Prostate gland (tissue), 2 donors: ENCODE results near the gene APOA1.

Experiments used
- POLR2A ChIP-seq: fragments of 450-650 bp; IDR thresholded peaks from one replicate; pipeline ENCODE4 v1.6.1; 2016; ENCODE audit warnings: antibody characterized with exemption, mild to moderate bottlenecking
- TF ChIP-seq, protein P1 (sequence below), 4 experiments: fragments of 200-600 bp in 2 of 4; fragments of 450-650 bp in 2 of 4; sonication (generic) in 2 of 4; IDR thresholded peaks; 1 replicate in 3 of 4; 2 replicates in 1 of 4; pipeline ENCODE4 v1.5.1; 2016 to 2019; ENCODE audit warnings: antibody characterized with exemption in 4 of 4, mild to moderate bottlenecking in 2 of 4, moderate library complexity in 2 of 4

DNA sequence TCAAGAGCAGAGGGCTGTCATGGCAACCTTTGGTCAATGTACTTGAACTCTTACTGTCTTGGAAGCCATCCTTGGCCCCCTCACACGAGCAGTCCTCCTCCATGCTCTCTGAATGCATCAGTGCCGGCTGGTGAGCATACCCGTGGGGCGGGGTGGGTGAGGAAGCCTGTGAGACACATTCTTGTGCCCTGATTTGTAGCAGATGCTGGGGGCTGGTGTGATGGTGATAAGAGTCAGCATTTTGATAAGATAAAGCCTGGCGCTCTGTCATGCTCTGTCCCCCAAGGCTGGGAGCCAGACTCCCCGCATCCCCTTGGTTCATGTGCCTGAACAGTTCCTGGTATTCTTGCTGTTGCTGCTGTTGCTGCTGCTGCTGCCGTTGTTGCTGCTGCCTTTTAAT lies 20.5 kb upstream of the APOA1 start:
- no peak for TF ChIP-seq POLR2A
- TF ChIP-seq, protein P1, sequence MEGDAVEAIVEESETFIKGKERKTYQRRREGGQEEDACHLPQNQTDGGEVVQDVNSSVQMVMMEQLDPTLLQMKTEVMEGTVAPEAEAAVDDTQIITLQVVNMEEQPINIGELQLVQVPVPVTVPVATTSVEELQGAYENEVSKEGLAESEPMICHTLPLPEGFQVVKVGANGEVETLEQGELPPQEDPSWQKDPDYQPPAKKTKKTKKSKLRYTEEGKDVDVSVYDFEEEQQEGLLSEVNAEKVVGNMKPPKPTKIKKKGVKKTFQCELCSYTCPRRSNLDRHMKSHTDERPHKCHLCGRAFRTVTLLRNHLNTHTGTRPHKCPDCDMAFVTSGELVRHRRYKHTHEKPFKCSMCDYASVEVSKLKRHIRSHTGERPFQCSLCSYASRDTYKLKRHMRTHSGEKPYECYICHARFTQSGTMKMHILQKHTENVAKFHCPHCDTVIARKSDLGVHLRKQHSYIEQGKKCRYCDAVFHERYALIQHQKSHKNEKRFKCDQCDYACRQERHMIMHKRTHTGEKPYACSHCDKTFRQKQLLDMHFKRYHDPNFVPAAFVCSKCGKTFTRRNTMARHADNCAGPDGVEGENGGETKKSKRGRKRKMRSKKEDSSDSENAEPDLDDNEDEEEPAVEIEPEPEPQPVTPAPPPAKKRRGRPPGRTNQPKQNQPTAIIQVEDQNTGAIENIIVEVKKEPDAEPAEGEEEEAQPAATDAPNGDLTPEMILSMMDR (IDR thresholded peaks at IDR 0.05), result no peak
